GM12878 (cell line): ENCODE results near the gene PTPRC. TPM values are rescaled to one million over a fixed set of nuclear protein-coding genes. Genes with fewer than 3 reads are reported as not detected.

Experiments
- ATAC-seq: fragments of 200-7000 bp; cut with Tn5 transposase; 3 replicates; pipeline ENCODE4 v1.9.1; 2020; ENCODE audit warnings: mild to moderate bottlenecking, moderate library complexity
- BruUV-seq: library from RNA; stranded (reverse); fragments of 400-500 nt; replicated peaks from 2 replicates; lab custom pipeline; 2021; lab: Mats Ljungman, UMichigan
- CTCF ChIA-PET: fragments of 300-600 bp; sonication (Branson Sonifier 250); formaldehyde crosslinking; extraction: SDS; loops from one replicate; lab custom pipeline; 2021; ENCODE audit warnings: inconsistent platforms; lab: Yijun Ruan, JAX
- POLR2A ChIA-PET: fragments of 350-600 bp; formaldehyde crosslinking; extraction: SDS; loops from one replicate; lab custom pipeline; 2021; ENCODE audit warnings: inconsistent platforms; lab: Charles Lee
- RAD21 ChIA-PET: fragments of 300-600 bp; sonication (Branson Sonifier 250); formaldehyde crosslinking; loops from one replicate; lab custom pipeline; 2023; ENCODE audit warnings: antibody characterized with exemption; ENCODE audit not compliant: unreplicated experiment; lab: Charles Lee
- SMC1A ChIA-PET: fragments of 300-600 bp; sonication (Branson Sonifier 250); formaldehyde crosslinking; loops from one replicate; lab custom pipeline; 2023; ENCODE audit not compliant: unreplicated experiment, uncharacterized antibody; lab: Charles Lee
- DNase-seq: peaks from one replicate; pipeline ENCODE4 v3.0.0-alpha.2; 2011; ENCODE audit warnings: low read depth, low spot score
- FAIRE-seq: peaks from 3 replicates; lab custom pipeline; 2011; peaks lifted over from hg19 to GRCh38; lab: Jason Lieb, UNC
- H2AFZ ChIP-seq: 2 replicates; pipeline ENCODE4 v1.6.0; 2011; ENCODE audit warnings: low read depth, low read length, control low read depth; ENCODE audit not compliant: control insufficient read depth
- H3K27ac ChIP-seq: 2 replicates; pipeline ENCODE4 v1.5.1; 2011; ENCODE audit warnings: control low read depth; ENCODE audit not compliant: control insufficient read depth, insufficient read depth
- H3K27me3 ChIP-seq, 2 experiments: replicated peaks in 1 of 2; 2 replicates each; pipeline versions ENCODE4 v1.6.0 to v1.6.1; 2011; ENCODE audit warnings: low read length in 1 of 2; ENCODE audit not compliant: control insufficient read depth in 2 of 2, insufficient read depth in 2 of 2
- H3K36me3 ChIP-seq, 2 experiments: 2 replicates each; pipeline ENCODE4 v1.5.1; 2011; ENCODE audit warnings: low read length in 1 of 2; ENCODE audit not compliant: control insufficient read depth in 2 of 2, insufficient read depth in 2 of 2
- H3K4me1 ChIP-seq: 2 replicates; pipeline ENCODE4 v1.6.1; 2011; ENCODE audit warnings: mild to moderate bottlenecking, low read length, moderate library complexity, mixed read lengths; ENCODE audit not compliant: control insufficient read depth, insufficient read depth
- H3K4me2 ChIP-seq: 2 replicates; pipeline ENCODE4 v1.6.0; 2011; ENCODE audit warnings: control low read depth; ENCODE audit not compliant: control insufficient read depth, insufficient read depth
- H3K4me3 ChIP-seq: fragments of 200-600 bp; sonication (generic); 2 replicates; pipeline ENCODE4 v1.5.1; 2016
- H3K79me2 ChIP-seq: 2 replicates; pipeline ENCODE4 v1.6.0; 2011; ENCODE audit warnings: low read length; ENCODE audit not compliant: control insufficient read depth, insufficient read depth
- H3K9ac ChIP-seq: 2 replicates; pipeline ENCODE4 v1.8.0; 2011; ENCODE audit warnings: low read length, control low read depth, mixed read lengths; ENCODE audit not compliant: control insufficient read depth, insufficient read depth
- H3K9me3 ChIP-seq: replicated peaks from 3 replicates; pipeline ENCODE4 v1.5.1; 2011; ENCODE audit warnings: mild to moderate bottlenecking, low read length; ENCODE audit not compliant: control insufficient read depth, insufficient read depth
- H4K20me1 ChIP-seq: 2 replicates; pipeline ENCODE4 v1.6.0; 2011; ENCODE audit not compliant: control insufficient read depth, insufficient read depth
- BCL11A ChIP-seq: IDR thresholded peaks from 2 replicates; pipeline ENCODE4 v1.6.1; 2011; ENCODE audit warnings: low read depth, low read length
- CBX3 ChIP-seq: fragments of 200-600 bp; sonication (generic); IDR thresholded peaks from 2 replicates; pipeline ENCODE4 v1.6.1; 2016; ENCODE audit warnings: low read depth, borderline replicate concordance
- CBX5 ChIP-seq: sonication (generic); IDR thresholded peaks from 2 replicates; pipeline ENCODE4 v1.6.1; 2016; ENCODE audit warnings: low read depth, moderate library complexity, mild to moderate bottlenecking, inconsistent platforms
- CREM ChIP-seq: IDR thresholded peaks from 2 replicates; pipeline ENCODE4 v1.6.1; 2014; ENCODE audit warnings: antibody characterized with exemption, low read depth
- EGR1 ChIP-seq, 2 experiments: IDR thresholded peaks; 1 replicate in 1 of 2; 2 replicates in 1 of 2; pipeline ENCODE4 v1.6.1; 2011 to 2012; ENCODE audit warnings: low read depth in 2 of 2, low read length in 2 of 2, borderline replicate concordance in 1 of 2, mild to moderate bottlenecking in 1 of 2, moderate library complexity in 1 of 2
- ETV6 ChIP-seq, 2 experiments: fragments of 450-650 bp in 1 of 2; IDR thresholded peaks in 1 of 2; conservative IDR thresholded peaks in 1 of 2; 2 replicates each; pipeline ENCODE4 v1.6.1; 2014; ENCODE audit warnings: antibody characterized with exemption in 1 of 2, borderline replicate concordance in 1 of 2, low read depth in 1 of 2, mild to moderate bottlenecking in 1 of 2, moderate library complexity in 1 of 2
- EZH2 ChIP-seq: IDR thresholded peaks from 2 replicates; pipeline ENCODE4 v1.6.1; 2012; ENCODE audit warnings: low read depth, mild to moderate bottlenecking, control low read depth, inconsistent platforms, low read length, borderline replicate concordance; ENCODE audit not compliant: control insufficient read depth
- HCFC1 ChIP-seq: fragments of 150-350 bp; IDR thresholded peaks from 2 replicates; pipeline ENCODE4 v1.6.1; 2014; ENCODE audit warnings: low read length
- IKZF2 ChIP-seq, 2 experiments: fragments of 450-650 bp; IDR thresholded peaks; 2 replicates each; pipeline ENCODE4 v1.6.1; 2017; ENCODE audit warnings: mild to moderate bottlenecking in 2 of 2, moderate library complexity in 2 of 2
- JUNB ChIP-seq: IDR thresholded peaks from 2 replicates; pipeline ENCODE4 v1.6.1; 2016; ENCODE audit warnings: antibody characterized with exemption, mild to moderate bottlenecking
- MEF2B ChIP-seq: fragments of 450-650 bp; IDR thresholded peaks from 2 replicates; pipeline ENCODE4 v1.6.1; 2018; ENCODE audit warnings: mild to moderate bottlenecking, moderate library complexity; ENCODE audit not compliant: partially characterized antibody, poor library complexity, severe bottlenecking
- MTA2 ChIP-seq: fragments of 450-650 bp; IDR thresholded peaks from 2 replicates; pipeline ENCODE4 v1.6.1; 2016; ENCODE audit warnings: low read depth, mild to moderate bottlenecking, moderate library complexity
- MYB ChIP-seq: fragments of 150-350 bp; IDR thresholded peaks from 2 replicates; pipeline ENCODE4 v1.6.1; 2014; ENCODE audit warnings: mild to moderate bottlenecking, low read depth, low read length, borderline replicate concordance
- PAX5 ChIP-seq: IDR thresholded peaks from 2 replicates; pipeline ENCODE4 v1.6.1; 2011; ENCODE audit warnings: low read depth, low read length, borderline replicate concordance
- RELA ChIP-seq: fragments of 450-650 bp; IDR thresholded peaks from 2 replicates; pipeline ENCODE4 v1.8.0; 2014; ENCODE audit warnings: borderline replicate concordance; ENCODE audit not compliant: partially characterized antibody
- ZNF217 ChIP-seq: fragments of 450-650 bp; IDR thresholded peaks from 2 replicates; pipeline ENCODE4 v1.6.1; 2017; ENCODE audit warnings: antibody characterized with exemption, mild to moderate bottlenecking
- ZNF274 ChIP-seq: IDR thresholded peaks from one replicate; pipeline ENCODE4 v1.8.0; 2011; ENCODE audit not compliant: insufficient read length, insufficient read depth
- ZSCAN29 ChIP-seq: fragments of 450-650 bp; IDR thresholded peaks from 2 replicates; pipeline ENCODE4 v1.6.1; 2017; ENCODE audit warnings: mild to moderate bottlenecking, moderate library complexity
- WGBS: methylation state at CpG from one replicate; pipeline ENCODE4 v1.1.6; 2016; ENCODE audit warnings: low lambda C conversion rate; ENCODE audit not compliant: insufficient replicate concordance, insufficient coverage; ENCODE audit errors: missing lambda C conversion rate; 5-methylcytosine and 5-hydroxymethylcytosine counted together
- in situ Hi-C: fragments of 300-500 bp; cut with MboI; formaldehyde crosslinking; loops from 9 replicates; pipeline ENCODE4 v1.14.3; 2018; ENCODE audit warnings: mixed read lengths
- intact Hi-C: fragments of 100-400 bp; cut with micrococcal nuclease; formaldehyde crosslinking; loops from one replicate; pipeline ENCODE4 v1.14.2; 2022; ENCODE audit not compliant: unreplicated experiment
- polyA plus RNA-seq, 11 experiments: library from polyadenylated mRNA; depleted of rRNA in 4 of 11; unstranded in 6 of 11; stranded (reverse) in 5 of 11; fragments of >200 nt; fragmentation: Nextera tagmentation in 4 of 11; fragmentation: Illumina TruSeq in 1 of 11; extraction: Ambion mirVana in 4 of 11; extraction: Trizol in 1 of 11; gene quantifications; 1 replicate in 1 of 11; 2 replicates in 10 of 11; pipeline versions ENCODE4 v1.2.1 to v1.2.3, GENCODE V29; 2011 to 2016; ENCODE audit warnings: inconsistent platforms in 2 of 11, missing spikeins in 2 of 11, low read depth in 1 of 11
- total RNA-seq, 4 experiments: library from RNA; depleted of rRNA in 3 of 4; stranded (reverse); fragments of >200 nt in 3 of 4; fragmentation: Illumina TruSeq in 1 of 4; extraction: Trizol in 1 of 4; gene quantifications; 2 replicates each; pipeline versions ENCODE4 v1.2.1 to v1.2.3, GENCODE V29; 2013 to 2021
- TF ChIP-seq, protein P1 (sequence below): IDR thresholded peaks from 2 replicates; pipeline ENCODE4 v1.6.1; 2012; ENCODE audit warnings: low read length, inconsistent platforms
- TF ChIP-seq, protein P2 (sequence below), 3 experiments: IDR thresholded peaks in 2 of 3; conservative IDR thresholded peaks in 1 of 3; 2 replicates each; pipeline ENCODE4 v1.5.1; 2011; ENCODE audit warnings: low read depth in 3 of 3, low read length in 3 of 3, mild to moderate bottlenecking in 3 of 3, control low read depth in 2 of 3, moderate library complexity in 2 of 3, inconsistent platforms in 1 of 3, mixed read lengths in 1 of 3; ENCODE audit not compliant: control insufficient read depth in 2 of 3, insufficient read depth in 1 of 3; ENCODE audit errors: extremely low read depth in 1 of 3

PTPRC gene
- total and polyA plus RNA-seq, 10 of the 15 experiments (the other 5 are each of a cell fraction or from before 2014, with no cell fraction given): 72.9 to 221 (median 118) TPM

- no peaks in the 10 kb centered on the region for H3K36me3 ChIP-seq
- ChIA-PET POLR2A (interaction anchor here (0.6 to 4.9 kb wide), 6 partner anchors 9 to 77 kb away, joined by 3 to 38 read pairs (median 4); no protein-coding TSS in a partner anchor), RAD21 (interaction anchor here (0.5 to 7.6 kb wide), 18 partner anchors 15 to 605 kb away, joined by 3 to 150 read pairs (median 4); partner anchors contain the start of gene PTPRC), CTCF (interaction anchor here (0.7 to 5.2 kb wide), 4 partner anchors 19 to 137 kb away, joined by 3 to 45 read pairs (median 4); no protein-coding TSS in a partner anchor), SMC1A (interaction anchor here (0.6 to 10.1 kb wide), 16 partner anchors 9 to 99 kb away, joined by 3 to 183 read pairs (median 5); partner anchors contain the start of gene PTPRC)
- peaks cover 27% of the 10 kb centered on the region for H3K4me1 ChIP-seq
- no peak for DNase-seq
- ATAC-seq: peak; percentile 5
- H2AFZ ChIP-seq: no peak overlapping the region; the same call in 1 of the 2 replicates
- FAIRE-seq: no peak
- no peak overlapping the region for H3K4me3 ChIP-seq
- intact Hi-C loops (no loop called here), in situ Hi-C loops (no loop called here)
- WGBS: 51% methylated on average over 2 of the region's 2 CpGs
- H3K27ac ChIP-seq: peak overlapping the region; percentile 3; the same call in 1 of the 2 replicates
- BruUV-seq: no TSS peak
- no peaks in the 10 kb centered on the region for H4K20me1 ChIP-seq
- H3K9me3 ChIP-seq: peaks cover 11% of the 10 kb centered on the region; the same call in 2 of the 3 replicates
- no peaks in the 10 kb centered on the region for H3K27me3 ChIP-seq
- no peak overlapping the region for H3K9ac ChIP-seq
- no peaks in the 10 kb centered on the region; the same call in 1 of the 2 replicates for H3K79me2 ChIP-seq
- no peak overlapping the region for H3K4me2 ChIP-seq
- no peak for TF ChIP-seq EZH2
- TF ChIP-seq IKZF2 (IDR thresholded peaks at IDR 0.05): peak; percentile 74 to 79
- TF ChIP-seq, protein P1, sequence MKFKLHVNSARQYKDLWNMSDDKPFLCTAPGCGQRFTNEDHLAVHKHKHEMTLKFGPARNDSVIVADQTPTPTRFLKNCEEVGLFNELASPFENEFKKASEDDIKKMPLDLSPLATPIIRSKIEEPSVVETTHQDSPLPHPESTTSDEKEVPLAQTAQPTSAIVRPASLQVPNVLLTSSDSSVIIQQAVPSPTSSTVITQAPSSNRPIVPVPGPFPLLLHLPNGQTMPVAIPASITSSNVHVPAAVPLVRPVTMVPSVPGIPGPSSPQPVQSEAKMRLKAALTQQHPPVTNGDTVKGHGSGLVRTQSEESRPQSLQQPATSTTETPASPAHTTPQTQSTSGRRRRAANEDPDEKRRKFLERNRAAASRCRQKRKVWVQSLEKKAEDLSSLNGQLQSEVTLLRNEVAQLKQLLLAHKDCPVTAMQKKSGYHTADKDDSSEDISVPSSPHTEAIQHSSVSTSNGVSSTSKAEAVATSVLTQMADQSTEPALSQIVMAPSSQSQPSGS: peak; percentile 86
- TF ChIP-seq CREM: 0 out of 2 replicates have a peak, but pooled peaks have one; percentile 15
- no peak for TF ChIP-seq EGR1 (IDR thresholded peaks at IDR 0.05; ENCODE audit: borderline replicate concordance in 1 of 2, low read depth in 2 of 2, low read length in 2 of 2)
- TF ChIP-seq CBX3: no peak
- peak; percentile 98 for TF ChIP-seq MEF2B
- TF ChIP-seq ZNF217: no peak
- TF ChIP-seq JUNB: peak; percentile 56
- no peak for TF ChIP-seq PAX5
- TF ChIP-seq CBX5: no peak
- TF ChIP-seq ZSCAN29: no peak
- 0 out of 2 replicates have a peak, but pooled peaks have one; percentile 9 for TF ChIP-seq BCL11A
- no peak for TF ChIP-seq ZNF274
- peak in 1 of 2 experiments; percentile 28; a peak in 1 of 4 replicates for TF ChIP-seq ETV6 (conservative IDR thresholded peaks at IDR 0.05 in 1 of 2, IDR thresholded peaks at IDR 0.05 in 1 of 2; ENCODE audit: borderline replicate concordance in 1 of 2, low read depth in 1 of 2)
- TF ChIP-seq HCFC1: no peak
- TF ChIP-seq, protein P2, sequence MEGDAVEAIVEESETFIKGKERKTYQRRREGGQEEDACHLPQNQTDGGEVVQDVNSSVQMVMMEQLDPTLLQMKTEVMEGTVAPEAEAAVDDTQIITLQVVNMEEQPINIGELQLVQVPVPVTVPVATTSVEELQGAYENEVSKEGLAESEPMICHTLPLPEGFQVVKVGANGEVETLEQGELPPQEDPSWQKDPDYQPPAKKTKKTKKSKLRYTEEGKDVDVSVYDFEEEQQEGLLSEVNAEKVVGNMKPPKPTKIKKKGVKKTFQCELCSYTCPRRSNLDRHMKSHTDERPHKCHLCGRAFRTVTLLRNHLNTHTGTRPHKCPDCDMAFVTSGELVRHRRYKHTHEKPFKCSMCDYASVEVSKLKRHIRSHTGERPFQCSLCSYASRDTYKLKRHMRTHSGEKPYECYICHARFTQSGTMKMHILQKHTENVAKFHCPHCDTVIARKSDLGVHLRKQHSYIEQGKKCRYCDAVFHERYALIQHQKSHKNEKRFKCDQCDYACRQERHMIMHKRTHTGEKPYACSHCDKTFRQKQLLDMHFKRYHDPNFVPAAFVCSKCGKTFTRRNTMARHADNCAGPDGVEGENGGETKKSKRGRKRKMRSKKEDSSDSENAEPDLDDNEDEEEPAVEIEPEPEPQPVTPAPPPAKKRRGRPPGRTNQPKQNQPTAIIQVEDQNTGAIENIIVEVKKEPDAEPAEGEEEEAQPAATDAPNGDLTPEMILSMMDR (IDR thresholded peaks at IDR 0.05 in 2 of 3, conservative IDR thresholded peaks at IDR 0.05 in 1 of 3; ENCODE audit: control insufficient read depth in 2 of 3, extremely low read depth in 1 of 3, insufficient read depth in 1 of 3, low read depth in 3 of 3, low read length in 3 of 3): no peak
- peak; percentile 50 for TF ChIP-seq RELA
- TF ChIP-seq MYB: no peak
- peak; percentile 44; the same call in 1 of the 2 replicates for TF ChIP-seq MTA2
These were observed 36.6 kb upstream of the PTPRC start for GRCh38 chr1:198601936-198602889.
